Islet of Langerhans (tissue), 1 donor: ENCODE results near the gene ORAI1.
"Not testable (repeated sequence)": the region's sequence is repeated elsewhere in the genome, so short reads cannot be mapped to it uniquely, and the experiment has no call there.

ENCODE experiments used
- FAIRE-seq: peaks from one replicate; lab custom pipeline; 2011; peaks lifted over from hg19 to GRCh38; lab: Jason Lieb, UNC

The ORAI1 gene

GRCh38 chr12:121649322-121649721, 23.0 kb downstream of the ORAI1 start:
- FAIRE-seq, result no peak

- FAIRE-seq, result no peak
Observed at GRCh38 chr12:121649819-121650353, 23.6 kb downstream of the ORAI1 start.

- FAIRE-seq, result no peak
Observed at GRCh38 chr12:121651320-121651719, 25.0 kb downstream of the ORAI1 start.

GRCh38 chr12:121652767-121653497, 26.6 kb downstream of the ORAI1 start:
- FAIRE-seq, result no peak

- no peak for FAIRE-seq
Observed at GRCh38 chr12:121653999-121654398, 27.7 kb downstream of the ORAI1 start.

- FAIRE-seq, result no peak
Observed at GRCh38 chr12:121656122-121656521, 29.8 kb downstream of the ORAI1 start.

GRCh38 chr12:121657305-121658008, 31.1 kb downstream of the ORAI1 start:
- no peak for FAIRE-seq

- not testable (repeated sequence) for FAIRE-seq
Observed at GRCh38 chr12:121661353-121662105, 35.2 kb downstream of the ORAI1 start.

- FAIRE-seq, result no peak
Observed at GRCh38 chr12:121663610-121663929, 37.2 kb downstream of the ORAI1 start.

GRCh38 chr12:121666829-121667228, 40.5 kb downstream of the ORAI1 start:
- not testable (repeated sequence) for FAIRE-seq

- FAIRE-seq, result no peak
Observed at GRCh38 chr12:121668750-121669520, 42.6 kb downstream of the ORAI1 start.

- no peak for FAIRE-seq
Observed at GRCh38 chr12:121669521-121669900, 43.2 kb downstream of the ORAI1 start, which contains the start of gene MORN3. MORN3 (minus strand) TSS chr12:121669654; CDS start chr12:121669483, 171 bp downstream.

GRCh38 chr12:121673013-121673511, 46.7 kb downstream of the ORAI1 start:
- FAIRE-seq, result no peak

- no peak for FAIRE-seq
Observed at GRCh38 chr12:121676190-121676589, 49.9 kb downstream of the ORAI1 start.

- no peak for FAIRE-seq
Observed at GRCh38 chr12:121678305-121678704, 52.0 kb downstream of the ORAI1 start.

- FAIRE-seq, result no peak
Observed at GRCh38 chr12:121678716-121679300, 52.5 kb downstream of the ORAI1 start.

- not testable (repeated sequence) for FAIRE-seq
Observed at GRCh38 chr12:121679661-121680197, 53.4 kb downstream of the ORAI1 start.

GRCh38 chr12:121688966-121689365, 62.6 kb downstream of the ORAI1 start:
- no peak for FAIRE-seq

GRCh38 chr12:121689430-121689829, 63.1 kb downstream of the ORAI1 start:
- FAIRE-seq, result no peak
